Measurements from ENCODE around the gene ZNF471. TPM values are rescaled to one million over a fixed set of nuclear protein-coding genes. Genes with fewer than 3 reads are reported as not detected.

Gene ZNF471
- total and polyA plus RNA-seq, 10 of the 15 experiments (the other 5 are each of a cell fraction or from before 2014, with no cell fraction given): 0.03 TPM; not detected in 9

DNA sequence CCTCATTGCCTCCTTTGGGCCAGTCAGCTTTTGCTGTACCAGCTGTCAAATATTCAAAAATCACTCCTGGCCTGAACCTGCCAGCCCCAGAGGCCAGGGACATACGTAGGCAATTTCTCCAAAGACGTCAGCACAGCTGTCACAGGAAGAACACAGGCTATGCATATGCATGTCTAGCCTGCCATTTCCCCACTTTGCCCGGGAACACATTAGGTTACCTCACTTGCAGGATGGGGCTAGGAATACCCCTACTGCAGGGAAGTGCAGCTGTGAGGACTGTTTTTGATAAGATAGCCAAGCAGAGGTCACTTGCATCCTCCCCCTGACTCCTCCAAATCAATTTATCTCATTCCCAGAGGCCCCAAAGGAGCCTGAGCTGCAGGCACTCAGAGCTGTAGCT lies 33.3 kb upstream of the ZNF471 start (continued):
- TF ChIP-seq E2F4 (IDR thresholded peaks at IDR 0.05; ENCODE audit: low read depth, low read length) (no peak), KDM1A (IDR thresholded peaks at IDR 0.05; ENCODE audit: borderline replicate concordance) (no peak)

DNA sequence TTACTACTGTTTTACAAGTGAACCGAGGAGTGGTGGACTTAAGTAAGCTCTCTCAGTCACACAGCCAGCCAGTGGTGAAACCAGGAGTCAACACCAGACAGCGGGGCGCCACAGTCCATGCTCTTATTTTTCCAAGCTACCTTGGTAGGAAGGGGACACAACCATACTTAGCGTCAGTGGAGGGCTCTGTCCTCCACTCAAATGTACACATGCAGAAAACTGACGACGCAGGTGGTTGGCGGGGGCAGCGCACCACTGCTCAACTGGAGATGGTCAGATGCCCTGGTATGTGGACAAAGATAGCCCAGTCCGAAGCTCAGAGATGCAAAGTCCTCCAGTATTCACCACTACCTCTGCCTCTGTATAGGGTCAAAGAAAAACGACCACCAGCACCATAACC lies 31.6 kb upstream of the ZNF471 start:
- no peaks in the 10 kb centered on the region for H3K4me1 ChIP-seq (ENCODE audit: control insufficient read depth, insufficient read depth, low read length)
- H3K4me2 ChIP-seq (ENCODE audit: control insufficient read depth, insufficient read depth): no peak overlapping the region
- H2AFZ ChIP-seq (ENCODE audit: control insufficient read depth, low read depth, low read length): no peak overlapping the region
- H4K20me1 ChIP-seq (ENCODE audit: control insufficient read depth, insufficient read depth): no peaks in the 10 kb centered on the region
- H3K4me3 ChIP-seq: no peak overlapping the region
- H3K79me2 ChIP-seq (ENCODE audit: control insufficient read depth, insufficient read depth, low read length): no peaks in the 10 kb centered on the region
- no peak overlapping the region for H3K27ac ChIP-seq (ENCODE audit: control insufficient read depth, insufficient read depth)
- WGBS (ENCODE audit: insufficient coverage, insufficient replicate concordance, low lambda C conversion rate, missing lambda C conversion rate): 66% methylated on average over 10 of the region's 10 CpGs
- no peaks in the 10 kb centered on the region for H3K36me3 ChIP-seq (ENCODE audit: control insufficient read depth in 2 of 2, insufficient read depth in 2 of 2, low read length in 1 of 2)
- SMC1A ChIA-PET (ENCODE audit: uncharacterized antibody, unreplicated experiment): no interaction called here
- no peaks in the 10 kb centered on the region for H3K27me3 ChIP-seq (replicated peaks in 1 of 2; ENCODE audit: control insufficient read depth in 2 of 2, insufficient read depth in 2 of 2, low read length in 1 of 2)
- H3K9me3 ChIP-seq (replicated peaks; ENCODE audit: control insufficient read depth, insufficient read depth, low read length): peaks cover 2% of the 10 kb centered on the region; the same call in 2 of the 3 replicates
- FAIRE-seq: no peak
- no peak overlapping the region for H3K9ac ChIP-seq (ENCODE audit: control insufficient read depth, insufficient read depth, low read length)
- RAD21 ChIA-PET (ENCODE audit: unreplicated experiment): no interaction called here
- no peak for DNase-seq (ENCODE audit: low read depth, low spot score)
- no TSS peak for BruUV-seq (replicated peaks)
- CTCF ChIA-PET: no interaction called here
- intact Hi-C loops (cut with micrococcal nuclease; ENCODE audit: unreplicated experiment): no loop called here
- POLR2A ChIA-PET: no interaction called here
- in situ Hi-C loops (cut with MboI): no loop called here
- ATAC-seq: no peak
- no peak for TF ChIP-seq IRF5 (IDR thresholded peaks at IDR 0.05; ENCODE audit: borderline replicate concordance)
- TF ChIP-seq FOS (IDR thresholded peaks at IDR 0.05; ENCODE audit: borderline replicate concordance, extremely low read depth, insufficient read length): no peak
- TF ChIP-seq GATAD2B (conservative IDR thresholded peaks at IDR 0.05; ENCODE audit: low read depth): no peak
- no peak for TF ChIP-seq CHD4 (IDR thresholded peaks at IDR 0.05)
- no peak for TF ChIP-seq CEBPZ (IDR thresholded peaks at IDR 0.05; ENCODE audit: low read depth, low read length)
- TF ChIP-seq POLR2A (IDR thresholded peaks at IDR 0.05; ENCODE audit: low read depth, low read length): no peak
- no peak for TF ChIP-seq E2F8 (IDR thresholded peaks at IDR 0.05; ENCODE audit: low read depth, partially characterized antibody)
- no peak for TF ChIP-seq MTA2 (IDR thresholded peaks at IDR 0.05; ENCODE audit: low read depth)
- TF ChIP-seq PAX5 (IDR thresholded peaks at IDR 0.05; ENCODE audit: borderline replicate concordance, low read depth, low read length): no peak
- TF ChIP-seq RCOR1 (conservative IDR thresholded peaks at IDR 0.05; ENCODE audit: low read depth, low read length): no peak
- no peak for TF ChIP-seq JUND (IDR thresholded peaks at IDR 0.05; ENCODE audit: low read depth, low read length)
- no peak for TF ChIP-seq BMI1 (IDR thresholded peaks at IDR 0.05; ENCODE audit: borderline replicate concordance)
- no peak for TF ChIP-seq HDGF (IDR thresholded peaks at IDR 0.05)
- TF ChIP-seq GABPA (IDR thresholded peaks at IDR 0.05; ENCODE audit: low read depth): no peak
- TF ChIP-seq FOXK2 (IDR thresholded peaks at IDR 0.05): no peak

All from GM12878 (cell line).